ENCODE measurements around the gene RAB11FIP4. TPM values are rescaled to one million over a fixed set of nuclear protein-coding genes. Genes with fewer than 3 reads are reported as not detected.
A peak's percentile ranks its signal among the peaks of the same experiment; 100 is the strongest.

The RAB11FIP4 gene
- total RNA-seq, 4 donors from 2014 or later, result 41.0 to 173 (median 53.7) TPM

DNA sequence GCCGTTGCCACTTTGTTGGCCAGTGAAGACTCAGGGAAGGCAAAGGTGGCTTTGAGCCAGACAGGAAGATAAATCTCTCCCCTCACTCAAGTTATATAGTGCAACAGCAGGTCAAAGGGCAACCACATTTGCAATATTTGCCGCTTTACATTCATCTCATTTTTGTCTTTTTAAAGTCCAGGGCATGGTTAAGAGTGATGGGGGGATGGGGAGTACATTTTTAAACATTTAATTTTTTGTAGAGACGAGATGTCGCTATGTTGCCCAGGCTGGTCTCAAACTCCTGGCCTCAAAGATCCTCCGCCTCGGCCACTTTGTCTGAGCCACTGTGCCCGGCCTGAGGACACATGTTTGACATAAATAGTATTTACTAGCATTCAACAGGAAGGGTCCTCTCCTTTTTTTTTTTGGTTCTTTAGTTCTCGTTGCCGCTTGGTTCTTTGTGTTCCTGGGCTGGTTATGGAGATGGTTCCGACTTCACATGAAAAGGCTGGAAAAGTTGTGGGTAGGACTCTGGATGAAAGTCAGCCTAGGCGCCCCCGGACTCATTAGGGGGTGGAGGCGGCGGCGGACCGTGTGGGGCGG is 95.7 kb downstream of the RAB11FIP4 start:
- peaks cover 12 to 47% (median 35%) of the 10 kb centered on the region in 4 donors for H3K4me1 ChIP-seq
- H3K9me3 ChIP-seq, result no peaks in the 10 kb centered on the region
- H3K27ac ChIP-seq, result peak overlapping the region; percentile 78 to 94 (median 86)
- H3K27me3 ChIP-seq, result peaks cover 10% of the 10 kb centered on the region
- 12 to 19% methylated on average over 6 to 17 of the region's 17 CpGs for WGBS, 2 donors (ENCODE audit: low coverage in 1 of 2)
- in situ Hi-C loops (cut with MboI; ENCODE audit: low pct_ligation_motif_present in 1 of 4, low pct_unique_long_range_greater_than_20kb in 1 of 4, low sequenced_read_pairs in 3 of 4) (no loop called here), intact Hi-C loops (cut with DNase I; ENCODE audit: low total_unique reads) (no loop called here)
- H3K36me3 ChIP-seq, result no peaks in the 10 kb centered on the region
- H3K4me3 ChIP-seq, result peak overlapping the region; percentile 26 to 87 (median 64)
- no peak for TF ChIP-seq POLR2AphosphoS5 (IDR thresholded peaks at IDR 0.05)
- no peak for TF ChIP-seq EP300 (IDR thresholded peaks at IDR 0.05; ENCODE audit: low read depth)
- TF ChIP-seq, protein P1, sequence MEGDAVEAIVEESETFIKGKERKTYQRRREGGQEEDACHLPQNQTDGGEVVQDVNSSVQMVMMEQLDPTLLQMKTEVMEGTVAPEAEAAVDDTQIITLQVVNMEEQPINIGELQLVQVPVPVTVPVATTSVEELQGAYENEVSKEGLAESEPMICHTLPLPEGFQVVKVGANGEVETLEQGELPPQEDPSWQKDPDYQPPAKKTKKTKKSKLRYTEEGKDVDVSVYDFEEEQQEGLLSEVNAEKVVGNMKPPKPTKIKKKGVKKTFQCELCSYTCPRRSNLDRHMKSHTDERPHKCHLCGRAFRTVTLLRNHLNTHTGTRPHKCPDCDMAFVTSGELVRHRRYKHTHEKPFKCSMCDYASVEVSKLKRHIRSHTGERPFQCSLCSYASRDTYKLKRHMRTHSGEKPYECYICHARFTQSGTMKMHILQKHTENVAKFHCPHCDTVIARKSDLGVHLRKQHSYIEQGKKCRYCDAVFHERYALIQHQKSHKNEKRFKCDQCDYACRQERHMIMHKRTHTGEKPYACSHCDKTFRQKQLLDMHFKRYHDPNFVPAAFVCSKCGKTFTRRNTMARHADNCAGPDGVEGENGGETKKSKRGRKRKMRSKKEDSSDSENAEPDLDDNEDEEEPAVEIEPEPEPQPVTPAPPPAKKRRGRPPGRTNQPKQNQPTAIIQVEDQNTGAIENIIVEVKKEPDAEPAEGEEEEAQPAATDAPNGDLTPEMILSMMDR (IDR thresholded peaks at IDR 0.05), result no peak
- TF ChIP-seq POLR2A (IDR thresholded peaks at IDR 0.05), result no peak
- no peak for DNase-seq

DNA sequence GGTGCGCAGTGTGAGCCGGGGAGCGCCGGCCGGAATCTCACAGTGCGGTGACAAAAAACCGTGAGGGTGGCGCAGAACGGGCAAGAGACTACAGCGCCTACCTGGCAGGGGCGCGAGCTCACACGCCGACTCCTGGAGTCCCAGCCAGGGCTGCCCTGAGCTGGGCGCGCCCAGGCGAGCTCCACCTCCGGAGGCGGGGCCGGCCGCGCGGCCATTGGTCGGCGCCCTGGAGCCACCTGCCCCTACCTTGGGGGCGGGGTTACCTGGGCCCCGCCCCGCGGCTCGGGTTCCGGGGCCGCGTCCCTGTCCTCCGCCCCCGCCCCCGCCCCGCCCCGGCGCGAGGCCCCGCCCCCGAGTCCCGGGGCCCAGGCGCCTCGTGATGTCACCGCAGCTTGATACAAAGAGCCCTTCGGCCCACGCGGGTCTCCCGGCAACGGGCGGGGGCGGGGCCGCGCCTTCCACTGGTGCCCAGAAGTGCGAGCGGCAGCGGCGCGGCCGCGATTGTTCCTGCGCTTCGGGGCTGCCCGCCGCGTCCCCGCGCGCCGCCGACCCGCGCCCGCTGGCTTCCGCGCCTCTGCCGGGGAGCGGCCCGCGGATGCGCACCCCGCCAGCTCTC is 96.3 kb downstream of the RAB11FIP4 start:
- Histone ChIP-seq H3K4me1 (peaks cover 13 to 53% (median 37%) of the 10 kb centered on the region in 4 donors), H3K36me3 (no peaks in the 10 kb centered on the region), H3K4me3 (peak overlapping the region; percentile 26 to 87 (median 64)), H3K9me3 (no peaks in the 10 kb centered on the region), H3K27me3 (peaks cover 10% of the 10 kb centered on the region), H3K27ac (peak overlapping the region; percentile 82 to 94 (median 90))
- DNase-seq, result peak; percentile 96
- intact Hi-C loops (cut with DNase I; ENCODE audit: low total_unique reads), result no loop called here
- TF ChIP-seq POLR2AphosphoS5 (IDR thresholded peaks at IDR 0.05), result peak; percentile 72 to 91 (median 85)
- TF ChIP-seq POLR2A (IDR thresholded peaks at IDR 0.05), result peak; percentile 87
- TF ChIP-seq, protein P1 (IDR thresholded peaks at IDR 0.05), result peak in 1 of 5 experiments; percentile 3
- TF ChIP-seq EP300 (IDR thresholded peaks at IDR 0.05; ENCODE audit: low read depth), result no peak
- 1% methylated on average over 23 of the region's 83 CpGs; no CpG with 5 or more reads in 1 of the 2 donors for WGBS, 2 donors (ENCODE audit: low coverage in 1 of 2)
- in situ Hi-C loops (cut with MboI; ENCODE audit: low pct_ligation_motif_present in 1 of 4, low pct_unique_long_range_greater_than_20kb in 1 of 4, low sequenced_read_pairs in 3 of 4), result no loop called here

DNA sequence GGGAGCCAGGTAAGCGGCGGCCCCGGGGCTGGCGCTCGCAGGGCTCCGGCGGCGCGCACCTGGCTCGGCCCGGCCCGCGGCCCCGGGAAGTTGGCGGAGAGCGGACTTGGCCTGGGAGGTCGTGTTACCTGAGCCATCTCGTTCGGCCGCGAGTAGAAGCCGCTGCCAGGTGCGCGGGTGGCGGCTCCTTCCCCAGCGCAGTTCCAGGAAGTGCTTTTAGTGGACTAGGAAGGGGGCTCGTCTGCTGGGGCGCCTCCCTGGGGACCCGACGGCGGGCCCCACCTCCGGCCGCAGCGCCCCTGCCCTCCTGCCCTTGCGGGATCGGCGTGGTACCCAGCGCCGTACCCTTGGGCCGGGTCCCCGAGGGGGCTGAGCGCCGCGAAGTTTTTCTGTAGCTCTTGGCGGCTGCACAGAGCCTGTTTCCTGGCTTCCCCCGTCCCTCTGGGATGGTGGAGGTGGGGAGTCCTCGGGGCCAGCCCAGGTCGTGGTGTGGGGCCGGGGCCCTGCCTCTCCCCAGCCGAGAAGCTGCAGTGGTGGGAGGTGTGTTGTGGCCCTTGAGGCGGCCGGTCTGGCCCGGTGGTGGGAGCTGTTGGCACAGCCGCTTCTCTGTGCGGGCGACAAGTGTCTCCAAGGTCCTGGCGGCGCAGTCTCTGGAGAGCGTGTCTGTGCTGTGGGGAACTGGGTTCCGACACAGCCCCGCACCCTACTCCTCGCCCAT is 96.9 kb downstream of the RAB11FIP4 start:
- DNase-seq, result peak; percentile 50
- Histone ChIP-seq H3K9me3 (no peaks in the 10 kb centered on the region), H3K27ac (peak overlapping the region; percentile 82 to 94 (median 90)), H3K4me3 (peak overlapping the region; percentile 36 to 87 (median 64)), H3K4me1 (peaks cover 16 to 60% (median 44%) of the 10 kb centered on the region in 4 donors), H3K36me3 (no peaks in the 10 kb centered on the region), H3K27me3 (peaks cover 10% of the 10 kb centered on the region)
- intact Hi-C loops (cut with DNase I; ENCODE audit: low total_unique reads) (no loop called here), in situ Hi-C loops (cut with MboI; ENCODE audit: low pct_ligation_motif_present in 1 of 4, low pct_unique_long_range_greater_than_20kb in 1 of 4, low sequenced_read_pairs in 3 of 4) (no loop called here)
- TF ChIP-seq POLR2AphosphoS5 (IDR thresholded peaks at IDR 0.05) (peak in 1 of 3 donors; percentile 16), POLR2A (IDR thresholded peaks at IDR 0.05) (peak; percentile 36), EP300 (IDR thresholded peaks at IDR 0.05; ENCODE audit: low read depth) (no peak)
- TF ChIP-seq, protein P1 (IDR thresholded peaks at IDR 0.05), result no peak
- 7% methylated on average over 32 of the region's 62 CpGs; no CpG with 5 or more reads in 1 of the 2 donors for WGBS, 2 donors (ENCODE audit: low coverage in 1 of 2)

DNA sequence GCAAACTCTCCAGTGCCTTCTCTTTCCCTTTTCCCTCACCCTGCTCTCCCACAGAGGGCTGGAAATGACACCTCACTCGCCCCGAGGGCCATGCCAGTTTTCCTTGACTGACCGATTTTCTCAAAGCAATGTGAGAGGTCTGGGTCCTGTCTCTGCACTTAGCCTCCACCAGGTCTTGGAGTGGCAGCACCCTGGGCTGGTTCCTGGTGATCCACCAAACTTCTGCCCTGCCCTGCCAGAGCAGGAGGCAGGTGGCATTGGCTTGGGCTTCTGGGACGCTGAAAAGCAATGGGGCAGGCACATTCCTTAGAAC is 97.5 kb downstream of the RAB11FIP4 start:
- intact Hi-C loops (cut with DNase I; ENCODE audit: low total_unique reads) (no loop called here), in situ Hi-C loops (cut with MboI; ENCODE audit: low pct_ligation_motif_present in 1 of 4, low pct_unique_long_range_greater_than_20kb in 1 of 4, low sequenced_read_pairs in 3 of 4) (no loop called here)
- H3K27ac ChIP-seq, result peak overlapping the region; percentile 82 to 94 (median 90)
- H3K9me3 ChIP-seq, result no peaks in the 10 kb centered on the region
- no peak for DNase-seq
- H3K27me3 ChIP-seq, result peaks cover 10% of the 10 kb centered on the region
- H3K4me1 ChIP-seq, result peaks cover 16 to 65% (median 49%) of the 10 kb centered on the region in 4 donors
- H3K4me3 ChIP-seq, result peak overlapping the region in 3 of 4 donors; percentile 58 to 87 (median 71)
- no peaks in the 10 kb centered on the region for H3K36me3 ChIP-seq
- no peak for TF ChIP-seq POLR2A (IDR thresholded peaks at IDR 0.05)
- TF ChIP-seq, protein P1 (IDR thresholded peaks at IDR 0.05), result peak in 1 of 5 experiments; percentile 30
- WGBS, 2 donors (ENCODE audit: low coverage in 1 of 2), result 18% methylated on average over 4 of the region's 4 CpGs; no CpG with 5 or more reads in 1 of the 2 donors

Data from transverse colon (tissue), 4 donors.